ENCODE measurements around the gene NOS1. TPM values are rescaled to one million over a fixed set of nuclear protein-coding genes. Genes with fewer than 3 reads are reported as not detected.

NOS1 gene
- total and polyA plus RNA-seq, 2 donors (not counting 3 experiments of a cell fraction or from before 2014, with no cell fraction given): not detected

DNA sequence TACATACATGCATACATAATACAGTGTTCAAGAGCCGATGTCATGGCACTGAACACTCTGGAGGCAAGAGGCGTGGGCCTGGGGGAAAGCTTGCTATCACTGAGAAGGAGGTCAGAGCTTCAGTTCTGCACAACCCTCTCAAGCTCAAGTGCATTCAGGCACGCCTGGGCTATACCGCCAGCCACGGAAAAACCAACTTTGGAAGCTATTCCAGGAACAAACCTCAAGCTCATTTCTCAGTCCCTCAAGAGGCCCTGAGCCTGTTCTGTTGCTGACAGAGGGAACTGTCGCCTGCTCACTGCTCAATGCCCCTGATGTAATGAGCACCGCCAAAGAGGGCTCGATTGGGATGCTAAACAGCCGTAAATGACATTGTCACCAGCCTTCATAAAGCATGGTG is 9.2 kb downstream of the NOS1 start:
- BruUV-seq (replicated peaks): no TSS peak
- H3K27ac ChIP-seq (ENCODE audit: insufficient read depth, low read depth, low read length): no peak overlapping the region
- POLR2A ChIA-PET: no interaction called here
- FAIRE-seq (no peak), DNase-seq (ENCODE audit: low read depth, low spot score) (no peak)
- no peak overlapping the region for H2AFZ ChIP-seq (ENCODE audit: low read depth, low read length)
- intact Hi-C loops (cut with micrococcal nuclease): no loop called here
- H3K79me2 ChIP-seq (ENCODE audit: control insufficient read depth, insufficient read depth, low read length): no peaks in the 10 kb centered on the region
- H3K36me3 ChIP-seq (ENCODE audit: control insufficient read depth in 2 of 2, extremely low read depth in 1 of 2, insufficient read depth in 2 of 2, low read length in 2 of 2): no peaks in the 10 kb centered on the region
- dilution Hi-C loops (cut with MboI; ENCODE audit: extremely low pct_ligation_motif_present, low sequenced_read_pairs): loop anchor here (25.0 kb wide), 1 partner anchor 485 kb away; no protein-coding TSS in a partner anchor
- no peaks in the 10 kb centered on the region for H3K9me1 ChIP-seq (replicated peaks; ENCODE audit: control insufficient read depth, extremely low read depth, insufficient read depth, low read length)
- no peaks in the 10 kb centered on the region for H3K4me1 ChIP-seq (ENCODE audit: control insufficient read depth, extremely low read depth, insufficient read depth, low read length)
- no peak overlapping the region for H3K9ac ChIP-seq (replicated peaks; ENCODE audit: extremely low read depth, insufficient read depth, low read length)
- H3K4me3 ChIP-seq (replicated peaks in 1 of 3; ENCODE audit: insufficient read depth in 1 of 3, low read depth in 1 of 3, low read length in 3 of 3): no peak overlapping the region
- H3K27me3 ChIP-seq (ENCODE audit: control insufficient read depth in 2 of 2, insufficient read depth in 2 of 2, low read length in 2 of 2): peaks cover 0 to 5% of the 10 kb centered on the region in 2 experiments
- no peaks in the 10 kb centered on the region for H4K20me1 ChIP-seq (replicated peaks; ENCODE audit: control insufficient read depth, extremely low read depth, insufficient read depth, low read length)
- TF ChIP-seq, protein P1, sequence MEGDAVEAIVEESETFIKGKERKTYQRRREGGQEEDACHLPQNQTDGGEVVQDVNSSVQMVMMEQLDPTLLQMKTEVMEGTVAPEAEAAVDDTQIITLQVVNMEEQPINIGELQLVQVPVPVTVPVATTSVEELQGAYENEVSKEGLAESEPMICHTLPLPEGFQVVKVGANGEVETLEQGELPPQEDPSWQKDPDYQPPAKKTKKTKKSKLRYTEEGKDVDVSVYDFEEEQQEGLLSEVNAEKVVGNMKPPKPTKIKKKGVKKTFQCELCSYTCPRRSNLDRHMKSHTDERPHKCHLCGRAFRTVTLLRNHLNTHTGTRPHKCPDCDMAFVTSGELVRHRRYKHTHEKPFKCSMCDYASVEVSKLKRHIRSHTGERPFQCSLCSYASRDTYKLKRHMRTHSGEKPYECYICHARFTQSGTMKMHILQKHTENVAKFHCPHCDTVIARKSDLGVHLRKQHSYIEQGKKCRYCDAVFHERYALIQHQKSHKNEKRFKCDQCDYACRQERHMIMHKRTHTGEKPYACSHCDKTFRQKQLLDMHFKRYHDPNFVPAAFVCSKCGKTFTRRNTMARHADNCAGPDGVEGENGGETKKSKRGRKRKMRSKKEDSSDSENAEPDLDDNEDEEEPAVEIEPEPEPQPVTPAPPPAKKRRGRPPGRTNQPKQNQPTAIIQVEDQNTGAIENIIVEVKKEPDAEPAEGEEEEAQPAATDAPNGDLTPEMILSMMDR (IDR thresholded peaks at IDR 0.05; ENCODE audit: extremely low read depth in 1 of 2, insufficient read depth in 1 of 2, low read depth in 1 of 2, low read length in 2 of 2): no peak
- TF ChIP-seq GATA2 (IDR thresholded peaks at IDR 0.05; ENCODE audit: insufficient read depth, insufficient read length, low read depth, low read length) (no peak), EZH2 (IDR thresholded peaks at IDR 0.05; ENCODE audit: borderline replicate concordance, low read depth, low read length, severe bottlenecking) (no peak), JUN (IDR thresholded peaks at IDR 0.05; ENCODE audit: borderline replicate concordance, insufficient read depth, insufficient read length, low read depth) (no peak), POLR2A (IDR thresholded peaks at IDR 0.05; ENCODE audit: low read depth, low read length) (no peak), FOS (IDR thresholded peaks at IDR 0.05; ENCODE audit: borderline replicate concordance, insufficient read depth, low read length) (no peak)
- H3K9me3 ChIP-seq (replicated peaks; ENCODE audit: control insufficient read depth, insufficient read depth, low read length): no peaks in the 10 kb centered on the region
- no peak overlapping the region for H3K4me2 ChIP-seq (ENCODE audit: insufficient read depth, low read length)
- CTCF ChIA-PET: interaction anchor here (1.2 to 2.6 kb wide), 3 partner anchors 15 to 499 kb away, joined by 3 to 15 read pairs (median 4); no protein-coding TSS in a partner anchor

DNA sequence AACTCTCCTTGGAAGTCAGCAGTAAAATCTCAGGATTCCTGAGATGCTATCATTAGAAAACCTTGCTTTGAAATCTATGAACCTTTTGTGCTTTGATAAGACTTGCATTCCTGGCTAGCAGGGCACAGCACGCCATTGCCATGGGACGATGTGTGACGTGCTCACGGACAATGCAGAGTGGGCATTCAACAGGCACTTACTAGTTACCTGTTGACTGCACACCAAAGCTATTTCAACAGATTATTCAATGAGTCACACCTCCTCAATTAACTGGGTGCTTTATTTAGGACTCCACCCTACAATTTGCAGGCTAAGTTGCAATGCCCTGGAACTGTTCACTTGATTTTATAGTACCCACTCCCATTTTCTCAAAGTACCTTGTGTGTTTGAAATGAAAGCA is 11.3 kb downstream of the NOS1 start:
- H3K9me1 ChIP-seq (replicated peaks; ENCODE audit: control insufficient read depth, extremely low read depth, insufficient read depth, low read length): no peaks in the 10 kb centered on the region
- no peak for TF ChIP-seq GATA2 (IDR thresholded peaks at IDR 0.05; ENCODE audit: insufficient read depth, insufficient read length, low read depth, low read length)
- TF ChIP-seq, protein P1 (IDR thresholded peaks at IDR 0.05; ENCODE audit: extremely low read depth in 1 of 2, insufficient read depth in 1 of 2, low read depth in 1 of 2, low read length in 2 of 2): no peak
- TF ChIP-seq FOS (IDR thresholded peaks at IDR 0.05; ENCODE audit: borderline replicate concordance, insufficient read depth, low read length): no peak
- no peak for TF ChIP-seq EZH2 (IDR thresholded peaks at IDR 0.05; ENCODE audit: borderline replicate concordance, low read depth, low read length, severe bottlenecking)
- TF ChIP-seq MYC (IDR thresholded peaks at IDR 0.05; ENCODE audit: low read depth, low read length): no peak
- no peak for TF ChIP-seq JUN (IDR thresholded peaks at IDR 0.05; ENCODE audit: borderline replicate concordance, insufficient read depth, insufficient read length, low read depth)
- TF ChIP-seq, protein P2, sequence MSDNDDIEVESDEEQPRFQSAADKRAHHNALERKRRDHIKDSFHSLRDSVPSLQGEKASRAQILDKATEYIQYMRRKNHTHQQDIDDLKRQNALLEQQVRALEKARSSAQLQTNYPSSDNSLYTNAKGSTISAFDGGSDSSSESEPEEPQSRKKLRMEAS (IDR thresholded peaks at IDR 0.05; ENCODE audit: insufficient read depth, insufficient read length): no peak
- no peak for TF ChIP-seq POLR2AphosphoS5 (IDR thresholded peaks at IDR 0.05; ENCODE audit: insufficient read depth, low read depth, low read length)
- TF ChIP-seq POLR2A (IDR thresholded peaks at IDR 0.05; ENCODE audit: low read depth, low read length): no peak
- dilution Hi-C loops (cut with MboI; ENCODE audit: extremely low pct_ligation_motif_present, low sequenced_read_pairs) (loop anchor here (25.0 kb wide), 1 partner anchor 487 kb away; no protein-coding TSS in a partner anchor), intact Hi-C loops (cut with micrococcal nuclease) (no loop called here)
- no peaks in the 10 kb centered on the region for H3K36me3 ChIP-seq (ENCODE audit: control insufficient read depth in 2 of 2, extremely low read depth in 1 of 2, insufficient read depth in 2 of 2, low read length in 2 of 2)
- H3K9me3 ChIP-seq (replicated peaks; ENCODE audit: control insufficient read depth, insufficient read depth, low read length): no peaks in the 10 kb centered on the region
- no peaks in the 10 kb centered on the region for H3K27me3 ChIP-seq (ENCODE audit: control insufficient read depth in 2 of 2, insufficient read depth in 2 of 2, low read length in 2 of 2)
- no peak overlapping the region for H3K4me3 ChIP-seq (replicated peaks in 1 of 3; ENCODE audit: insufficient read depth in 1 of 3, low read depth in 1 of 3, low read length in 3 of 3)
- H3K9ac ChIP-seq (replicated peaks; ENCODE audit: extremely low read depth, insufficient read depth, low read length): no peak overlapping the region
- no peak overlapping the region for H3K27ac ChIP-seq (ENCODE audit: insufficient read depth, low read depth, low read length)
- H4K20me1 ChIP-seq (replicated peaks; ENCODE audit: control insufficient read depth, extremely low read depth, insufficient read depth, low read length): no peaks in the 10 kb centered on the region
- H3K4me2 ChIP-seq (ENCODE audit: insufficient read depth, low read length): no peak overlapping the region
- CTCF ChIA-PET: no interaction called here
- FAIRE-seq: no peak
- DNase-seq (ENCODE audit: low read depth, low spot score): no peak
- POLR2A ChIA-PET: no interaction called here
- no peaks in the 10 kb centered on the region for H3K4me1 ChIP-seq (ENCODE audit: control insufficient read depth, extremely low read depth, insufficient read depth, low read length)
- H2AFZ ChIP-seq (ENCODE audit: low read depth, low read length): no peak overlapping the region
- H3K79me2 ChIP-seq (ENCODE audit: control insufficient read depth, insufficient read depth, low read length): no peaks in the 10 kb centered on the region
- no TSS peak for BruUV-seq (replicated peaks)

Data from endothelial cell of umbilical vein (primary cell).